Neural progenitor cell (in vitro differentiated cells): ENCODE data around the gene GPRC5B.

ENCODE experiments used
- EZH2 ChIP-seq: fragments of 200-600 bp; sonication (generic); IDR thresholded peaks from 2 replicates; pipeline ENCODE4 v1.6.1; 2017; ENCODE audit warnings: antibody characterized with exemption, mild to moderate bottlenecking, moderate library complexity
- TF ChIP-seq, protein P1 (sequence below): fragments of 200-600 bp; sonication (generic); IDR thresholded peaks from 2 replicates; pipeline ENCODE4 v1.5.1; 2017; ENCODE audit warnings: antibody characterized with exemption, mild to moderate bottlenecking

DNA sequence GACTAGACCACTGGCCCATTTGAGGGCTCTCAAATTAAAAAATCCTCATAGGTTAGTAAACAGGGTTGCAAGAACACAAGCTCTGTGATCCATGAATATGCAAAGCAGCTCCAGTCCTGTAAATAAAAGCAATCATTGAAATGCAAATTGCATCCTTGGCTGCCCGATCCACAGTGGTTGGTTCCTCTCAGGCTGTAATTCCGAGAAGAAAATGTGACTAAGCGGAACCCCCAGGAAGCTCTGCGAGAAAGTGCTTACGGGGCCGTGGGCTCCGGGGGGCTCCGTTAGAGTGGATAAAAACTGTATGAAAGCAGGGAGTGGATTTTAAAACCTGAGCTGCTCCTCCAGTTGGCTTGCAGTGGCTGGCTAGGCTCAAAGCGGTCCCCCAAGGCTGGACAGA lies 2.5 kb downstream of the GPRC5B start:
- TF ChIP-seq, protein P1, sequence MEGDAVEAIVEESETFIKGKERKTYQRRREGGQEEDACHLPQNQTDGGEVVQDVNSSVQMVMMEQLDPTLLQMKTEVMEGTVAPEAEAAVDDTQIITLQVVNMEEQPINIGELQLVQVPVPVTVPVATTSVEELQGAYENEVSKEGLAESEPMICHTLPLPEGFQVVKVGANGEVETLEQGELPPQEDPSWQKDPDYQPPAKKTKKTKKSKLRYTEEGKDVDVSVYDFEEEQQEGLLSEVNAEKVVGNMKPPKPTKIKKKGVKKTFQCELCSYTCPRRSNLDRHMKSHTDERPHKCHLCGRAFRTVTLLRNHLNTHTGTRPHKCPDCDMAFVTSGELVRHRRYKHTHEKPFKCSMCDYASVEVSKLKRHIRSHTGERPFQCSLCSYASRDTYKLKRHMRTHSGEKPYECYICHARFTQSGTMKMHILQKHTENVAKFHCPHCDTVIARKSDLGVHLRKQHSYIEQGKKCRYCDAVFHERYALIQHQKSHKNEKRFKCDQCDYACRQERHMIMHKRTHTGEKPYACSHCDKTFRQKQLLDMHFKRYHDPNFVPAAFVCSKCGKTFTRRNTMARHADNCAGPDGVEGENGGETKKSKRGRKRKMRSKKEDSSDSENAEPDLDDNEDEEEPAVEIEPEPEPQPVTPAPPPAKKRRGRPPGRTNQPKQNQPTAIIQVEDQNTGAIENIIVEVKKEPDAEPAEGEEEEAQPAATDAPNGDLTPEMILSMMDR: no peak
- no peak for TF ChIP-seq EZH2
